Measurements from ENCODE around the gene ATRIP. TPM values are rescaled to one million over a fixed set of nuclear protein-coding genes. Genes with fewer than 3 reads are reported as not detected.

Gene ATRIP
- total and polyA plus RNA-seq, 2 of the 8 experiments (the other 6 are each of a cell fraction or from before 2014, with no cell fraction given), result 18.5 to 20.2 TPM

- TF ChIP-seq ATF3 (IDR thresholded peaks at IDR 0.05; ENCODE audit: insufficient read depth, low read depth, low read length) (no peak), SP4 (IDR thresholded peaks at IDR 0.05; ENCODE audit: low read length) (no peak), CTCF (IDR thresholded peaks at IDR 0.05; ENCODE audit: control extremely low read depth in 1 of 3, insufficient read depth in 1 of 3, low read depth in 1 of 3, low read length in 3 of 3) (no peak), CHD2 (IDR thresholded peaks at IDR 0.05; ENCODE audit: low read length) (no peak), CBX5 (IDR thresholded peaks at IDR 0.05; ENCODE audit: low read depth, low read length) (no peak), EZH2 (IDR thresholded peaks at IDR 0.05; ENCODE audit: low read depth, low read length, severe bottlenecking) (no peak), EP300 (IDR thresholded peaks at IDR 0.05; ENCODE audit: borderline replicate concordance in 1 of 2, low read depth in 2 of 2, low read length in 2 of 2) (no peak), HDAC6 (IDR thresholded peaks at IDR 0.05; ENCODE audit: low read depth, low read length) (no peak)
Observed at GRCh38 chr3:48402281-48402732, 44.2 kb upstream of the ATRIP start (continued).

All from H1 (cell line).